Activated naive CD4-positive, alpha-beta T cell treated with anti-CD3 and anti-CD28 coated beads, Interleukin-2, amount 50 U/mL, for 16 hours (primary cell): ENCODE data around the gene APOC1.
"Not testable (repeated sequence)": the region's sequence is repeated elsewhere in the genome, so short reads cannot be mapped to it uniquely, and the experiment has no call there.

ENCODE experiments used
- DNase-seq: peaks from one replicate; pipeline ENCODE4 v3.0.0-alpha.2; 2020

Gene APOC1

GRCh38 chr19:44914433-44915206 is at the start of gene APOC1:
Gene APOC1, plus strand, starts transcription at chr19:44914608. Its CDS starts 284 bp downstream, at chr19:44914892.
- peak; percentile 75 for DNase-seq

GRCh38 chr19:44865196-44865767 is 49.1 kb upstream of the APOC1 start:
- DNase-seq: no peak

GRCh38 chr19:44866664-44867063 is 47.7 kb upstream of the APOC1 start:
- DNase-seq: no peak

- no peak for DNase-seq
These were observed 46.8 kb upstream of the APOC1 start for GRCh38 chr19:44867578-44867977.

GRCh38 chr19:44869733-44870470 is 44.5 kb upstream of the APOC1 start:
- no peak for DNase-seq

GRCh38 chr19:44871809-44872208 is 42.6 kb upstream of the APOC1 start:
- DNase-seq: no peak

GRCh38 chr19:44872661-44873060 is 41.7 kb upstream of the APOC1 start:
- DNase-seq: no peak

GRCh38 chr19:44874317-44874716 is 40.1 kb upstream of the APOC1 start:
- no peak for DNase-seq

- DNase-seq: no peak
These were observed 38.5 kb upstream of the APOC1 start for GRCh38 chr19:44875666-44876451.

GRCh38 chr19:44876930-44877535 is 37.4 kb upstream of the APOC1 start:
- no peak for DNase-seq

GRCh38 chr19:44878120-44878865 is 36.1 kb upstream of the APOC1 start:
- no peak for DNase-seq

GRCh38 chr19:44879309-44880065 is 34.9 kb upstream of the APOC1 start:
- DNase-seq: no peak

- DNase-seq: no peak
These were observed 32.3 kb upstream of the APOC1 start for GRCh38 chr19:44882063-44882462.

GRCh38 chr19:44882619-44883397 is 31.6 kb upstream of the APOC1 start:
- DNase-seq: not testable (repeated sequence)

GRCh38 chr19:44883922-44884321 is 30.5 kb upstream of the APOC1 start:
- no peak for DNase-seq

- DNase-seq: no peak
These were observed 29.8 kb upstream of the APOC1 start for GRCh38 chr19:44884566-44884965.

GRCh38 chr19:44886141-44886540 is 28.3 kb upstream of the APOC1 start:
- no peak for DNase-seq

- no peak for DNase-seq
These were observed 26.8 kb upstream of the APOC1 start for GRCh38 chr19:44887648-44888047.

GRCh38 chr19:44888335-44888734 is 26.1 kb upstream of the APOC1 start:
- DNase-seq: not testable (repeated sequence)

- DNase-seq: no peak
These were observed 24.5 kb upstream of the APOC1 start for GRCh38 chr19:44889830-44890365.
